IgD-negative memory B cell (primary cell): Measurements from ENCODE around the gene F8. TPM values are rescaled to one million over a fixed set of nuclear protein-coding genes. Genes with fewer than 3 reads are reported as not detected.
"Not testable (repeated sequence)": the region's sequence is repeated elsewhere in the genome, so short reads cannot be mapped to it uniquely, and the experiment has no call there.

Source experiments
- H3K27ac Mint-ChIP-seq, 3 donors: one replicate each; pipeline ENCODE4 v1.8.0; 2020 to 2022; ENCODE audit warnings: mild to moderate bottlenecking in 3 of 3, mixed read lengths in 3 of 3, moderate library complexity in 1 of 3
- H3K27me3 Mint-ChIP-seq: one replicate; pipeline ENCODE4 v1.8.0; 2021; ENCODE audit warnings: mixed read lengths
- H3K36me3 Mint-ChIP-seq: one replicate; pipeline ENCODE4 v1.8.0; 2020; ENCODE audit warnings: mild to moderate bottlenecking, mixed read lengths
- H3K4me1 Mint-ChIP-seq, 3 donors: one replicate each; pipeline ENCODE4 v1.8.0; 2020 to 2022; ENCODE audit warnings: mixed read lengths in 3 of 3, mild to moderate bottlenecking in 1 of 3
- H3K4me3 Mint-ChIP-seq, 4 donors: one replicate each; pipeline ENCODE4 v1.8.0; 2020 to 2022; ENCODE audit warnings: mild to moderate bottlenecking in 4 of 4, mixed read lengths in 4 of 4, moderate library complexity in 3 of 4
- H3K9me3 Mint-ChIP-seq, 3 donors: one replicate each; pipeline ENCODE4 v1.8.0; 2020 to 2021; ENCODE audit warnings: mixed read lengths in 3 of 3, mild to moderate bottlenecking in 1 of 3
- polyA plus RNA-seq: library from polyadenylated mRNA; unstranded; fragments of 300-500 nt; fragmentation: Illumina TruSeq; gene quantifications from one replicate; pipeline ENCODE4 v1.2.3, GENCODE V29; 2021

F8 gene
- polyA plus RNA-seq, 1 donor from 2014 or later: 2.7 TPM

GRCh38 chrX:154829134-154829533 lies 193.4 kb downstream of the F8 start:
- peaks cover 0 to 2% (median 0%) of the 10 kb centered on the region in 3 donors for H3K9me3 Mint-ChIP-seq
- H3K4me3 Mint-ChIP-seq: peak overlapping the region in 1 of 4 donors; percentile 81
- no peaks in the 10 kb centered on the region for H3K36me3 Mint-ChIP-seq
- H3K4me1 Mint-ChIP-seq: peaks cover 19 to 33% (median 29%) of the 10 kb centered on the region in 3 donors
- H3K27ac Mint-ChIP-seq: peak overlapping the region; percentile 32 to 88 (median 71)
- no peaks in the 10 kb centered on the region for H3K27me3 Mint-ChIP-seq

GRCh38 chrX:154828016-154828408 lies 194.5 kb downstream of the F8 start:
- no peaks in the 10 kb centered on the region for H3K27me3 Mint-ChIP-seq
- H3K9me3 Mint-ChIP-seq: peaks cover 0 to 2% (median 0%) of the 10 kb centered on the region in 3 donors
- H3K4me1 Mint-ChIP-seq: peaks cover 21 to 36% (median 34%) of the 10 kb centered on the region in 3 donors
- H3K36me3 Mint-ChIP-seq: no peaks in the 10 kb centered on the region
- H3K27ac Mint-ChIP-seq: peak overlapping the region; percentile 67 to 94 (median 88)
- peak overlapping the region; percentile 16 to 69 (median 40) for H3K4me3 Mint-ChIP-seq

DNA sequence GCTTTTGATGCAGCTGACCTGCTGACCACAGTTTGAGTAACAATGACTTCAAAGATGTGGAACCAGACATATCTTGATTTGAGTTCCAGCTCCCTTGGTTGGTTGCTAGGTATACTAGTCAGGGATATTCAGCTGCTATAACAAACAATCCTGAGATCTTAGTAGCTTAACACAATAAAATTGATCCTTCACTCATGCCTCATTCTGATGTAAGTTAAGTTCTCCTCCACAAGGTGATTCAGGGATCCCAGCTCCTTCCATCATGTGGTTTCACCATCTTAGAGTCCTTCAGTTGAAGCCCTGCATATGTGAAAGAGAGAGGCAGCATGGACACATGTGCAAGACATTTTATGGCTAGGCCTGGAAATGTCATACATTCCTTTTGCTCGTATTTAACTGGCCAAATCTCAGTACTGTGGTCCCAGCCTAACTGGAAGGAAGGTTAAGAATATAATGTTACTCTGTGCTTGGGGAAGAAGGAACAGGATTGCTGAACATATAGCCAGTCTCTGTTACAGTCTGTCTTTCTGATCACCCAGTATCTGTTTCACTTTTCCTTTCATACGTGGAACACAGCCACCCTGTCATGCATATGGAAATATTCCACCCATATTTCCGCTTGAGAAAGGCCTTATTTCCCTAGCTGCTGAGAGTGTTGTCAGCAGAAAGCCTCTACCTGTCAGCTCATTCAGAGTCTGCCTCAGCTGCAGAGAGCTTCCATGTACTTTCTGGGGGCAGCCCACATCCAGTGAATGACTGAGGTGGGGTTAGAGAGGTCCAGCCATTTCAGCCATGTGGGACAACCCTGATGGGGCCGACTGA lies 195.1 kb downstream of the F8 start:
- peaks cover 21 to 36% (median 34%) of the 10 kb centered on the region in 3 donors for H3K4me1 Mint-ChIP-seq
- H3K4me3 Mint-ChIP-seq: peak overlapping the region; percentile 16 to 69 (median 40)
- no peaks in the 10 kb centered on the region for H3K27me3 Mint-ChIP-seq
- H3K27ac Mint-ChIP-seq: peak overlapping the region; percentile 67 to 94 (median 88)
- peaks cover 0 to 2% (median 0%) of the 10 kb centered on the region in 3 donors for H3K9me3 Mint-ChIP-seq
- no peaks in the 10 kb centered on the region for H3K36me3 Mint-ChIP-seq

DNA sequence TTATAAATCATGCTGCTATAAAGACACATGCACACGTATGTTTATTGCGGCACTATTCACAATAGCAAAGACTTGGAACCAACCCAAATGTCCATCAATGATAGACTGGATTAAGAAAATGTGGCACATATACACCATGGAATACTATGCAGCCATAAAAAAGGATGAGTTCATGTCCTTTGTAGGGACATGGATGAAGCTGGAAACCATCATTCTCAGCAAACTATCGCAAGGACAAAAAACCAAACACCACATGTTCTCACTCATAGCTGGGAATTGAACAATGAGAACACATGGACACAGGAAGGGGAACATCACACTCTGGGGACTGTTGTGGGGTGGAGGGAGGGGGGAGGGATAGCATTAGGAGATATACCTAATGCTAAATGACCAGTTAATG lies 196.9 kb downstream of the F8 start:
- not testable (repeated sequence) for H3K27ac Mint-ChIP-seq, H3K9me3 Mint-ChIP-seq, H3K4me3 Mint-ChIP-seq, H3K27me3 Mint-ChIP-seq, H3K36me3 Mint-ChIP-seq
- H3K4me1 Mint-ChIP-seq: peaks cover 19 to 38% (median 34%) of the 10 kb centered on the region in 3 donors

DNA sequence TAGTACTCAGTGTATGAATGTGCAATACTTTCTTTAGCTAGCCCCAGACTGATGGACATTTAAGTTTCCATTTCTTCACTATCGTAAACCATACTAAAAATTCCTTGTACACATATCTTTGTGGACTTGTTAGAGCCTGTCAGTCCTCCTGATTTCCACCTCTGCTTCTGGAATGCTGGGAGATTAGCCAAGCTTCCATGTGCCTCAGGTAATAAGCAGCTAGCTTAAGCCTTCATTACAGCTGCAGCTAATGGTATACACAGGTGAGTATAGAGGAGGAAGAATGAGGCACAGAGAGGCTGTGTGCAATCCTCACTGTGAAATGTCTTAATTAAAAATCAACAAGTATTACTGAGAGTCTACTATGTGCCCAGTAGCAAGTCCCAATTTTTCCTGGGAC lies 197.9 kb downstream of the F8 start:
- Mint-ChIP-seq H3K9me3 (peaks cover 0 to 2% (median 0%) of the 10 kb centered on the region in 3 donors), H3K4me1 (peaks cover 27 to 39% (median 32%) of the 10 kb centered on the region in 3 donors), H3K27me3 (no peaks in the 10 kb centered on the region), H3K36me3 (no peaks in the 10 kb centered on the region), H3K27ac (no peak overlapping the region), H3K4me3 (no peak overlapping the region)

DNA sequence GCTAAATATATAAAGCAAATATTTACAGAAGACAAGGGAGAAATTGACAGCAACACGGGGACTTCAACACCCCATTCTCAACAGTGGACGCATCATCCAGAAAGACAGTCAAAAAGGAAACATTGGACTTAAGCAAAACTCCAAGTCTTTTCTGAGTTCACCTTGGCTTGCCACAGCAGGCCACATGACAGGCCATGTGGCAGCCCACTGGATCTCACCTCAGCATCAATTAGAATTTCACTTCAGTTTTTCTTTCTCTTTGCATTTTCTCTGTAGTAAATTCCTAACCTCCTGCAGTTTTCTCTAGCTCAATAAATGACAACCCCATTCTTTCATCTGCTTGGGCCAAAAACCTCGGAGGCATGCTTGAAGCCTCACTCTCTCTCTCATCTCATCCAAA lies 200.5 kb downstream of the F8 start:
- H3K27ac Mint-ChIP-seq: no peak overlapping the region
- peak overlapping the region in 1 of 4 donors; percentile 2 for H3K4me3 Mint-ChIP-seq
- peaks cover 0 to 2% (median 0%) of the 10 kb centered on the region in 3 donors for H3K9me3 Mint-ChIP-seq
- no peaks in the 10 kb centered on the region for H3K27me3 Mint-ChIP-seq
- no peaks in the 10 kb centered on the region for H3K36me3 Mint-ChIP-seq
- peaks cover 15 to 29% (median 20%) of the 10 kb centered on the region in 3 donors for H3K4me1 Mint-ChIP-seq

DNA sequence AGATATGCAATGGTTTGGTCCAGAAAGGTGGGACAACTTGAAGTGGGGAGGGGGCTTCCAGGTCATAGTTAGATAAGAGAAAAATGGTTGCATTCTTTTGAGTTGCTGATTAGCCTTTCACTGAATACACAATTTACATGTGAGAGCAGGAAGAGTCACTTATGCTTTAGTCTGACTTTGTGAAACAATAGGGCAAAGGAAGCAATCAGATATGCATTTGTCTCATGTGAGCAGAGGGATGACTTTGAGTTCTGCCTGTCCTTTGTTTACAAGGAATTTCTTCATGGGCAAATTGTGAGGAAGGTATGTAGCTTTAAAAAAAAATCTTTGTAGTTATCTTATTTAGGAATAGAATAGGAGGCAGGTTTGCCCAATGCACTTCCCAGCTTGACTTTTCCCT lies 201.0 kb downstream of the F8 start:
- Mint-ChIP-seq H3K27me3 (no peaks in the 10 kb centered on the region), H3K36me3 (no peaks in the 10 kb centered on the region), H3K27ac (no peak overlapping the region), H3K4me1 (peaks cover 15 to 27% (median 19%) of the 10 kb centered on the region in 3 donors), H3K9me3 (peaks cover 0 to 2% (median 0%) of the 10 kb centered on the region in 3 donors), H3K4me3 (no peak overlapping the region)

- Mint-ChIP-seq H3K27me3 (no peaks in the 10 kb centered on the region), H3K27ac (peak overlapping the region; percentile 32 to 84 (median 82)), H3K4me1 (peaks cover 15 to 21% (median 16%) of the 10 kb centered on the region in 3 donors), H3K9me3 (peaks cover 0 to 2% (median 0%) of the 10 kb centered on the region in 3 donors), H3K4me3 (peak overlapping the region; percentile 32 to 92 (median 73)), H3K36me3 (no peaks in the 10 kb centered on the region)
Measured at GRCh38 chrX:154819771-154820341, 202.7 kb downstream of the F8 start.

DNA sequence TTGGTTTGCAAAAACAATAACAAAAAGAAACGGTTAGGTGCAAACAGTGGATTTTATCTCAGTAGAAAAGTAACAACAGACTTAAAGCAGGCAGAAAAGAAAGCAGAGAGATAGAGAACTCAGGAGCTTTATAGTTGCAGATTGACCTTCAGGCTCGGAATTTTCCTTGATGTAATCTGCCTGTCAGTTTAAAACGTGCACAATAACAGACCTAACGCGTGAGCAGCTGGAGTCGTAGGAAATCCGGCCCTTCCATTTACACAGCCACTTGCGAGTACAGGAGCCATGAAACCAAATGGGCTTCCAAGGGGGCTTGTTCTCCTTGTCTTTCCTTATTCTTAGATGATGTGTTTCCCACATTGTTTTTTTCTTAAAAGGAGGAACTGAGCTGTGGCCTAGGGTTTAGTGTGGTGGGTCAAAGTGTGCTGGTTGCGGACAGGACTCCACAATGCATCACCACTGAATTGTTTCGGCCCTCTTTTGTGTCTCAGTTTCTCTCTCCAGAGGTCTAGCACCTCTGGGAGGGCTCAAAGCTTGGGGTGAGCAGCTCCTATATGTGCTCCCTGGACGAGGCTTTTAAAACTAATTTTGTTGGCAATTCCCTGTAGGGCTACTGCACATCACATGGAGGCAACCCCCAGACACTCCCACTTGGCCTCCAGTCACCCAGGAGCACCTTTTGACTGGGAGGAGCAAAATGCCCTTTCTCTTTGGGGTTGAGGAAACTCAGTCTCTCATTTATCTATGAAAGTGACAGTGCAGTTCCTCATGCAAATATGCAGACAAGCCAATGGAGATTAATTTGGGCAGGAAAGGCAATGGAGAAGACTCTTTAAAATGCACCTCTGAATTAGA lies 203.4 kb downstream of the F8 start:
- no peaks in the 10 kb centered on the region for H3K9me3 Mint-ChIP-seq
- H3K4me1 Mint-ChIP-seq: peaks cover 15 to 21% (median 16%) of the 10 kb centered on the region in 3 donors
- H3K27me3 Mint-ChIP-seq: no peaks in the 10 kb centered on the region
- no peaks in the 10 kb centered on the region for H3K36me3 Mint-ChIP-seq
- H3K4me3 Mint-ChIP-seq: peak overlapping the region; percentile 32 to 92 (median 73)
- peak overlapping the region; percentile 32 to 84 (median 82) for H3K27ac Mint-ChIP-seq

- peaks cover 12 to 16% (median 13%) of the 10 kb centered on the region in 3 donors for H3K4me1 Mint-ChIP-seq
- H3K27me3 Mint-ChIP-seq, H3K9me3 Mint-ChIP-seq, H3K36me3 Mint-ChIP-seq, H3K27ac Mint-ChIP-seq, H3K4me3 Mint-ChIP-seq: not testable (repeated sequence)
Measured at GRCh38 chrX:154817048-154817618, 205.4 kb downstream of the F8 start.

GRCh38 chrX:154816326-154816898 lies 206.1 kb downstream of the F8 start:
- H3K27me3 Mint-ChIP-seq, H3K9me3 Mint-ChIP-seq, H3K36me3 Mint-ChIP-seq, H3K4me3 Mint-ChIP-seq, H3K27ac Mint-ChIP-seq: not testable (repeated sequence)
- H3K4me1 Mint-ChIP-seq: peaks cover 12 to 16% (median 13%) of the 10 kb centered on the region in 3 donors

DNA sequence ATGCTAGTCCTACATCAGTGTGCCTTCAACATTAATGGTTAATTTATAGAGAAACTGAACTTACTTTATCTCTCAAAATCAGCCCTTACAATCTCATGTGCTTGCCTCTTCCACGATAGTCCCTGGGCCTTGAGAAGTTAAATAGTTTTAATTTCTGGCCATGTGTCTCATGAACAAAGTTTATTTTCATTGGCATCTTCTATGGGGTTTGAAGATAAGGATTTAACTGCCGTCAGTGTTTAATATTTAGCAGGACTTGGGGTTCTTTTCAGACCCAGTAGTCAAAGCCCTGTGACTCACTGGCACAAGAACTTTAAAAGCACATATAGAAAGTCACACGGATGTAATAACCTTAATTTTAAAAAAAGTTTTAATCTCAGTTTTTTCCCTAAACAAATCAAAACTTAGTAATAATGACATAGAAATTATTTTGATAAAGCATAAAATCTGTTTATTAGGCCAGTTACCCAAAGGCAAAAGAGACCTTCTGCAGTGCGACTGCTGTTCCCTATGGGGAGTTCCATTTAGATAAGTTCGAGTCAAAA lies 207.2 kb downstream of the F8 start:
- H3K36me3 Mint-ChIP-seq: no peaks in the 10 kb centered on the region
- no peak overlapping the region for H3K4me3 Mint-ChIP-seq
- H3K9me3 Mint-ChIP-seq: no peaks in the 10 kb centered on the region
- H3K27me3 Mint-ChIP-seq: no peaks in the 10 kb centered on the region
- H3K27ac Mint-ChIP-seq: no peak overlapping the region
- H3K4me1 Mint-ChIP-seq: peaks cover 8 to 16% (median 11%) of the 10 kb centered on the region in 3 donors

- Mint-ChIP-seq H3K4me1 (peaks cover 0 to 1% (median 1%) of the 10 kb centered on the region in 3 donors), H3K36me3 (no peaks in the 10 kb centered on the region), H3K9me3 (no peaks in the 10 kb centered on the region), H3K27ac (no peak overlapping the region), H3K27me3 (no peaks in the 10 kb centered on the region), H3K4me3 (no peak overlapping the region)
Measured at GRCh38 chrX:154813801-154814200, 208.7 kb downstream of the F8 start.
